Amniotic epithelial cell (primary cell): ENCODE results near the gene CCL3.
"Not testable (repeated sequence)": the region's sequence is repeated elsewhere in the genome, so short reads cannot be mapped to it uniquely, and the experiment has no call there.

Experiments
- DNase-seq: peaks from one replicate; pipeline ENCODE4 v3.0.0-alpha.2; 2010; ENCODE audit warnings: low read depth

The CCL3 gene

DNA sequence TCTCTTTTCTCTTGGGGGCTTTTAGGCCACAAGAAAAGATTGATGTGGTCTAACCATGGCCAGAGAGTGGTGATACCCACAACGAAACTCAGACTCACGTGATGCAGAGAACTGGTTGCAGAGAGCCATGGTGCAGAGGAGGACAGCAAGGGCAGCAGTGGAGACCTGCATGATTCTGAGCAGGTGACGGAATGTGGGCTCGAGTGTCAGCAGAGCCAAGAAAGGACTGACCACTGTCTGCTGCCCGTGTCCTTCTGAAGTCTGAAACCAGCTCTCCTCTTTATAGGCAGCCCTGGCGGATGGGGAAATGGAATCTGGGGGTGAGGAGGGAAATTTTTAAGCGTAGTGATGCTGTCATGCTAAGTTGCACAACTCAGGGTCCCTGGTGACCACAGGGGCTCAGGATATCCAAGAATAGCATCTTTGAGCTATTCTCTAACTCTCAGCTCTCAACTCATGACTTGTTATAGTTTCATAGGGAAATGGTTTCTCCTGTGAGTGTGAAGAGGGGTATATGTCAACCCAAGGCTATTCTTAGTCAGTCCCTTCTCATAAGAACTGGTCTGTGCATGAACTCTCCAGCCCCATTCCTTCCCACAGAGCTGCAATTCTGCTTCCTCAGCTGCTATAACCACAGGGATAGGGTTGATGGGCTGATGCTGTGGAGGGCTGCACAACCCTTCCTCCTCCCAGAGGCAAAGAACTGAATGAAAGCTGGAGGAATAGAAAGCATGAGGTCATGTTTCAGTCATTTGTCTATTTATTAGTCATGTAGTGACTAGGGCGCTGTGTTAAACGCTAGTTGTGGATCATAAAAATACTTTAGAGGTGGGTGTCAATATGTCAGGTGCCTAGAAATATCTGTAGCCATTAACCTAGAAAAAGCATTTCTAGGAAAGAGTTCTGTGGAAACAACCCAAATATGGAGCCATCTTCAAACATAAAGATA lies at the start of gene CCL3:
TSS of gene CCL3 (minus strand) at position 256 of the 949 bp plus-strand sequence. CDS start at position 171, 85 bp downstream.
- DNase-seq, result no peak

DNA sequence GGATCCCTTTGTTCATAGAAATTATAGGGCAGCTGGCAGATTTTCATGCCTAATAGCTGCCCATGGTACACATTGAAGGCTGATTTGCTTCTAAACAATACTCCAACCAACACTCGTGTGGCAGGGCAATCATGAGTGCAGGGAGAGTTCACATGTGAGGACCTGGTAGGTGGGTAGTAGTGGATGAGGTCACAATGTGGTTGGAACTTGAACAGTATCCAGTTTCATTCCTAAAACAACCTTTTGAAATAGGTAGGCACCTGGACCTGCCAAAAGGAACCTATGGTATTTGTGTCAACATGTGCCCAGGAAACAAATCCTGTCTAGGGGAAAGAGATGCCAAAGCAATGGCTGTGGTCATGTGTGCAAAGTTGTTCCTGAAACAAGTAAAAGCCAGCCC lies 46.5 kb upstream of the CCL3 start:
- no peak for DNase-seq

DNA sequence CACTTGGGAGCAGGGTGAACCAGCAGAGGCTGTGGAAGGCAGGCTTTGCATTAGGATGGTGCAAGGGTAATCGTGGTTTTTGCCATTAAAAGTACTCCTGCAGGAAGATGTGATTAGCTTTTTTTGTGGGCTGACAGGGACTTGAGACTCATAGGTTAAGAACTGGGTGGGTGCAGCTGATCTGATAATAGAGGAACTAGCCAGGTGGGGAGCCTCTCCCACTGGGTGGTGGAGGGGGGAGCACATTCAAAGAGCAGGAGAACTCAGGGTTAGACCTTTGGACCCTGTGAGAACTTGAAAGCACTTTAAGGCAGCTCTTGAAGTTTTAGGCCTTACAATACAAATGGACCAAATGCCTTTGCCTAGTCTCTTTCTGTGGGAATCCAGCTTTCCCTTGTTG lies 46.1 kb upstream of the CCL3 start:
- DNase-seq, result no peak

DNA sequence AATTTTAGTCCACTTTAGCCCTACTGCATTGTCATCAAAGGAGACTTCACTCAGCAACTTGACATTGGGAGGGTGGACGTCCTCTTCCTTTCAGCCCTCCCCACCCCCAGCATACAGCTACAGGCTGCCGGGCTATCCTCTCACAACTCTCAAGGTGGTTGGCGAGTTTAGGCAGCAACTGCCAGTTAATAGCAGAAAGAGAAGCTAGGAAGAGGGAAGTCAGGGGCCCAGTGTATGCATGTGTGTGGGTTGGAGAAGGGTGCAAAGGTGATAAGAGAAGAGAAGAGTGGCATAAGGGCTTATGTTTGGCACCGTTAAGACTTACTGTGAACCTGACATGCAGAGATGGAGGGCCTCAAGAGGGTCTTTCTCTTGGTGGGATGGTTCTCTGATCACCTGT lies 45.5 kb upstream of the CCL3 start:
- DNase-seq, result no peak

DNA sequence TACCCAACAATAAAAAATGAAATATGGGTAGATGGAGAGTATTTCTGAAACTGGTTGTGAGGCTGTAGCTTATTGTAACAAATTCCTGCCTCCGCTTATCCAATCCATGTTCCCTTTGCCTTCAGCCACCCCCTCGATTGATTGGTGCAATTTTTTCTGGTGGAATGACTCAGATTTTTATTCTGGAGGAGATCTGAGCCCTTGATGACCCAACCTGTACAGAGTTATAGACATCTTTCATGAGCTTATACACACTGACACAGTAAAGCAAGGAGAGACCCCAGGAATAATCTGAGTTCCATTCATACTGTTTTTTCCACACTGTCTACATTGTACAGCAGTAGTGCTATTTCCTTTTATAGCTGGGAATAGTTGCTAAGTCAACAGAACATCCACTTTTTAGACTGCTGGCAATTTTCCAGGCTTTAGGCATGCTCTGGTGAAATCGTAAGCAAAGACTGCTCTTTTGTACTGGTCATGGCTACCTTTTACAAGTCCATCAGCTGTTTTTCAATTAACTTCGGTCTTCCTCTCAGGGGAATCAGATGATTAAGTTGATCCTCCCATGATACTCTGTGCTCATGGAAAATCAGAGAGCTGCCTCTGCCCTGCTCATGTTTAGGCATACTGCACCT lies 43.8 kb upstream of the CCL3 start:
- DNase-seq, result no peak

DNA sequence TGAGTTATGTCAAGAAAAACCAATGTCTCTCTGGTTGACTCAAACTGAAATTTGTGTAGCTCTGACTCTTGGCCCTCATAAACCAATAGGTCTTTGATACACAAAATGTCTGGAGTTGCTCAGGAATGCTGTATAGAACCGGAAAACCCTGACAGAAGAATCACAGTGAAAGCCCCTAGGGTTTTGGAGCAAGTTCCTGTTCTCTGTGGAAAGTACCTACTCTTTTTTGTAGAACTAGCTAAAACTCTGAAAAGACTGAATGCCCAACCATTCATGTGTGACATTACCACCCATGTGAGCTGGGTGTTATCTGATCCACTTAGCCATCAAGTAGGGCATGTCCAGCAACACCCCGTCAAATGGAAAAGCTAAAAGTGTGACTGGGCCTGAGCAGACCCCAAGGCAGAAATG lies 42.5 kb upstream of the CCL3 start:
- DNase-seq, result no peak

DNA sequence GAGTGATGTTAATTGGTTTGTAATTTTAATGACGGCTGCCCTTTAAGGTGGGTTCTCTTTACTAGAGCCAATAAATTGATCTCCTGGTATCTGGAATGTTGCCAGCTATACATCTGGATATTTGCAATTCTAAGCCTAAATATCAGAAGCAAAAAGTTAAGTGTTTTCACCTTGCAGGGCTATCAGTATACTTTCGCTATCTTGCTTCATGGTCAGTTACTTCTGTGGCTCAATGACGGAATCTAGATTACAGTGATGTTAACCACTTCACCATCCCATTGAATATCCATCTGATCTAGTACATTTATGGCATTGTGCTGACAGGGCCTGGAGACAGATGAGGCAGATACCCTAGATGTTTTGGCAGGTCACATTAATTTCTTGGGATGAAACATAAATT lies 42.0 kb upstream of the CCL3 start:
- no peak for DNase-seq

DNA sequence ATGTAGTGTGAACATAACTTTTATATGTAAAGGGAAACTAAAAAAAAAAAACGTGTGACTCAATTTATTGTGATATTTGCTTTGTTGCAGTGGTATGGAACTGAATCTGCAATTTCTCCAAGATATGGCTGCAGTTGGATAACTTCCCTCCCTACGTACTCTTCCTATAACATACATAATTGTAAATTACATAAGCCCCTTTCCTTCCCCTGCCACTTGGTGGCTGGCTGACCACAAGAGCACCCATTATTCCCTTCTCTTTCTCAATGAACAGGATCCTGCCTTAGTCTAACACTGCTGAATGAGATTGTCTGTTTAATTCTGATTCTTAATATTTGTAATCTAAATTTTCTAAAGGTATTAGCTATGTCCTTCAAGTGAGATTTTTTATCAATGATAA lies 41.5 kb upstream of the CCL3 start:
- DNase-seq, result no peak

DNA sequence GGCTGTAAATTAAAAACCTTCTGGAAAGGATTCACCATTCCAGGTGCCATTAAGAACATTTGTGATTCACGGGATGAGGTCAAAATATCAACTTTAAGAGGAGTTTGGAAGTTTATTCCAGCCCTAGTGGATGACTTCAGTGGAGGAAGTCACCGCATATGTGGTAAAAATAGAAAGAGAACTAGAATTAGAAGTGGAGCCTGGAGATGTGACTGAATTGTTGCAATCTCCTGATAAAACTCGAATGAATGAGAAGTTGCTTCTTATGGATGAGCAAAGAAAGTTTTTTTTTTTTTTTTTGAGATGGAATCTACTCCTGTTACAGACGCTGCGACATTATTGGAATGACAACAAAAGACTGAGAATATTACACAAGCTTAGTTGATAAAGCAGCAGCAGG lies 40.4 kb upstream of the CCL3 start:
- no peak for DNase-seq

DNA sequence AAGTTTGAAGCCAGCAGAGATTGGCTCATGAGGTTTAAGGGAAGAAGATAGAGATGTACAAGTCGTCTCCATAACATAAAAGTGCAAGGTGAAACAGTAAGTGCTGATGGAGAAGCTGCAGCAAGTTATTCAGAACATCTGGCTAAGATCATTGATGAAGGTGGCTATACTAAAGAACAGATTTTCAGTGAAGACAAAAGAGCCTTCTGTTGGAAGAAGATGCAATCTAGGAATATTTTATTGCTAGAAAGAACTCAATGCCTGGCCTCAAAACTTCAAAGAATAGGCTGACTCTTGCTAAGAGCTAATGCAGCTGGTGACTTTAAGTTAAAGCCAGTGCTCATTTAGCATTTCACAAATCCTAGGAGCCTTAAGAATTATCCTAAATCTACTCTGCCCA lies 39.7 kb upstream of the CCL3 start:
- DNase-seq, result no peak

DNA sequence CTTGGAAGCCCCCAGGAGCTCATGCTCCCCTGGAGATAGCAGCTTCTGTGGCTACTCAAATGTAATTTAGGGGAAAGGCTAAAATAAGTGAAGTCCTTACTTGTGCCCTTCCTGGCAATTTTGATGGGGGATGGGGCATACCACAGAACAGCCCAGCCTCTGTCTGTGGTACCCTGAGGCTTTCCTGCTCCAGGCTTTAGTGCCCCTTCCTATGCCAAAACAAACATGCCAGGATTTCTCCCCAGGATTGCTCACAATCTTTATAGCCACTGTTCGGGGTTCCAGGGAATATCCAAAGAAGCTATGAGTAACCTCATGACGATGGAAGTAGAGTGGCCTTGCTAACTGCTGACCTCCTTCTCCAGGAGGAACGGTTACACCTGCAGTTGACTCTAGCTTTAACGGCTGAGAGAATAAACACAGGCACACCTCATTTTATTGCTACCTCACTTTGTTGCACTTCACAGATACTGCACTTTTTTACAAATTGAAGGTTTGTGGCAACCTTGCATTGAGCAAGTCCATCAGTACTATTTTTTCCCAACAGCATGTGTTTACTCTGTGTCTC lies 38.6 kb upstream of the CCL3 start:
- no peak for DNase-seq

DNA sequence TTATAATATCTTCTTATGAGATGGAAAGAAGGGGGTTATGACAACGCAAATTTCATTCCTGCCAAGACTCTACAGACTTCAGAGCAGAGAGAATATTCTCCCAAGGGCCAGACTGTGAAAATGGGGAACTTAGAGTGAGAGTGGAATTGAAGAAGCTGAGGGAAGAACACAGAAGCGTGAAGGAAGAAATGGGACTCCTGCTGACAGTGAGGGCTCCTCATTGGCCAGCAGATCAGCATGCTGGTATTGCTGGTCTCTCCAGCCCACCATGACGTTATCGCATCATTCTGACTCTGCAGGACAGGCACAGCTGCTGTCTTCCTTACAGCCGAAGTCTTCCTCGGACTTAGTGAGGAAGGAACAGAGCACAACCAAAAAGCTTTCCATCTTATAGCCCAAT lies 38.0 kb upstream of the CCL3 start:
- no peak for DNase-seq

DNA sequence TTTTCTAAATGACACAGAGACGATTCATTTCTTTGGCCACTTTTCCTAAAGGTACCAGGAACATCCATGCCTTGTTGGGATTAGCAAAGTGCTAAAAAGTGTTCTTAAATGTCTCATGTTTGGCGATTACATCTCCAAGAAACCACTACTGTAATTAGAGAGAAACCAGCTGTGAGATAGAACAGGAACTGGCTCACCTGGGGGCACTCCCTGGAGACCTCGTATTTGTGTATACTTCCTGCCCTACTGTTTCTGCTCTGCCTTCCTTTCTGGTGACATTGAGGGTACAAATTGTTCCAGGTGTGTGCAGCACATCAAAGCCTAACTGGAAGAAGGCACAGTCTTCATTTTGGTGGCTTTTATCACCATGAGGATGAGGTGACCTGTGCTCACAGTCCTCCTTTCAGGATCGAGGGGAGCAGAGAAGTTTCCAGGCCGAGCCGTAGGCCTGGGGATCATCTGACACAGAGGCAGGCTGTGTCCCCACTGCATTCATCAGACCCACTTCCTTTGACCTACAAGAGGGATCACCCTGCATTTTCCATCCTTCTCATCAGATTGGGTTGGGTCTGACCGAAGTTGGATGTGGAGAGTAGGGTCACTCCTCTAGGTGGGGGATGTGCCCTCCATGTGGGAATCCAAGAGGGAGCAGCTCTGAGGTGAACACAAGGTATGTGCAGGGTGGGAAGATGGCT lies 37.4 kb upstream of the CCL3 start:
- no peak for DNase-seq

DNA sequence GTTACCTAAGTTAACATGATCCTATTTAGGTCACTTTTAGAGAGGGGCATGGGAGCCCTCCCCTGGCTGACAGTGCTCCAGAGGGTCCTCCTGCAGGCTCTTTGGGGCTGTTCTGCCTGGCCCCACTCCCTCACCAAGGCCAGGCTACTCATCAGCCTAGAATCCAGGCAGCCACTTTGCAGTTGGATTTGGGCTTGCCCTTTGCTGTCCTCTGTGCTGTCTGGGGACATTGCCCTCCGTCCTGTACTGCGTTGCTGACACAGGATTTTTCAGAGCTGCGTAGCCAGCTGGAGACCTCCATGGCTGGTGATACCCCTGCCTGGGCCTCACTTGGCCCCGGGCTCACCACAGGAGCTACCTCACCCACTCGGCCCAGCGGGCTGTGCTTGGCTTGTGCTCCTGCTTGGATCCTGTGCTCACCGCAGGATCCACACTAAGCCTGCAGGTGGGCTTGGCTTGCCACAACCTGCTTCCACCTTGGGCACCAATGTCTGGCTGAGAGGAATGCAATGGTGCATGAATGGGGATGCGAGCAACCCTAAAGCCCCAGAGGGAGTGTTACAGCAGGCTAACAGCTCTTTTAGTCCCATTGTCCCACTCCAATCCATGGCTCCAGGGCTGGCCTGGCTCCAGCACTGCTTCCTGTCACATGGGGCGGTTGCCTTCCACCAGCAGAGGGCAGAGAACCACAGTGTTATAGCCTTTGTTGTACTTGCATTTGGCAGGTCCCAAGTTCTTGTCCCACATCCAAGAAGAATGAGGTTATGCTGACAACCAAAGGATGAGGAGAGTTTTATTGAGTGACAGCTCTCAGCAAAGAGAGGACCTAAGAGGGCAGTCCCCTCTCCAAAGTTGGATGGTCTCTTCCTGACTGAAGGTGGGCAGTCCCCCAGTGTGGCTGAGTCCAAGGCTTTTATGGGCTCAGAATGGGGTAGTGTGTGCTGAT lies 35.2 kb upstream of the CCL3 start:
- DNase-seq, result no peak

DNA sequence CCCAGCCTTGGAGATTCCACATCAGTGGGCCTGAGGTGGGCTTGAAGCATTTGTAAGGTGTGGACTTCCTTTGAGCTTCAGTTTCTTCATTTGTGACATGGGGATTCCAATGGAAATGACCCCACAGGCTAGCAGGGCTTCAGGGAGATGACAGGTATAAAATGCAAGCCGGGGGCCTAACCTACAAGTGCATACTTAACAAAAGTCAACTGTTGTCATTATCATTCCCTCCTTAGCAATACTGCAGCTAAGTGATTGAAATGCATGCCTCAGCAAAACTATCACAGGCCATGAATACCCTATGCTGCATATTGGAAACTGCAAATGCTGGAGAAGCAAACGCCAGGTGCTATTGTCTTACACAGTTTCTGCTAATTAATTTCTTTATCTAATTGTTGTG lies 33.5 kb upstream of the CCL3 start:
- DNase-seq, result no peak

DNA sequence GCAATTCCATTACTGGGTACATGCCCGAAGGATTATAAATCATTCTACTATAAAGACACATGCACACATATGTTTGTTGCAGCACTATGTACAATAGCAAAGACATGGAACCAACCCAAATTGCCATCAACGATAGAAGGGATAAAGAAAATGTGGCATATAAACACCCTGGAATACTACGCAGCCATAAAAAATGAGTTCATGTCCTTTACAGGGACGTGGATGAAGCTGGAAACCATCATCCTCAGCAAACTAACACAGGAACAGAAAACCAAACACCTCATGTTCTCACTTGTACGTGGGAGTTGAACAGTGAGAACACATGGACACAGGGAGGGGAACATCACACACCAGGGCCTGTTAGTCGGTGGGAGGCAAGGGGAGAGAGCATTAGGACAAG lies 31.2 kb upstream of the CCL3 start:
- not testable (repeated sequence) for DNase-seq

DNA sequence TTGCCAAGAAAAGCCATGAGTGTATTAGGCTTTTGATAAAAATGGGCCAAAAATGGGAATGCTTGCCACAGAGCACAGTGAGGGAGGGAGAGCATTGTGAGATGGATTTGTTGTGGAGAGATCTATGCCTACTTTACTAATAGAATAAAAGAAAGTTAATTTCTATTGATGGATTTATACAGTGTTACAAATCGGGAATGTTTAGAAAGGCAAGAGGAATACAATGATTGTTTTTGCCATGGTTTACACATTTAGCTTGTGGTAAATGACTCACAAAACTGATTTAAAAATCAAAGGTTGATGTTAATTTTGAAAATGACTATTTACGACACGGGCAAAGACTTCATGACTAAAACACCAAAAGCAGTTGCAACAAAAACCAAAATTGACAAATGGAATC lies 30.3 kb upstream of the CCL3 start:
- no peak for DNase-seq

DNA sequence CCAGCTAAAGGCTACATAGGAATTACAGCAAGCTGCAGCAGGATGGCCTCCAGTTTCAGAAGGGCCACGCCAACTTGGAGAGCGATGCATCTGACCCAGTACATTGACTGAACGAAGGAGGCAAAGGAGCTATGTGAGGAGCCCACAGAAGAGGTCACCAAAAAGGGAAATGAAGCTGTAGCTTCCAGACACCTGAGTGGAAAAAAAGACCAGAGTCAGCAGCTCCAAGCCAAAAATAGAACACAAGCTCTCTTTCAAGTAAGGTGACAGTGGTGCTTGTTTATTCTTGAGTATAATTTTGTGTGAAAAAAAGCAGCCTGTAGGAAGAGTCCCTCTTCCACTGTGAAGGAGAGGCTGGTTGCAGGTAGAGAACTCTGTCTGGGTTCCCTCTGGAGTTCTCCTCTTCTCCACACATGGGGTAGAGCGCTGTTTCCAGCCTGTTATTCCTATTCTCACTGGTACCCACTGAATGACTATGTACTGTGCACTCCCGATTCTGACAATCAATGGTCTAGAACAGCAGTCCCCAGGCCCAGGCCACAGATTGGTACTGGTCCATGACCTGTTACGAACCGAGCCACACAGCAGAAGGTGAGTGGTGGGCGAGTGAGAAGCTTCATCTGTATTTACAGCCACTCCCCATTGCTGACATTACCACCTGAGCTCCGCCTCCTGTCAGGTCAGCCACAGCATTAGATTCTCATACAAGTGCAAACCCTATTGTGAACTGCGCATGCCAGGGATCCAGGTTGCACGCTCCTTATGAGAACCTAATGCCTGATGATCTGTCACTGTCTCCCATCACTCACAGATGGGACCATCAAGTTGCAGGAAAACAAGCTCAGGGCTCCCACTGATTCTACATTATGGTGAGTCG lies 28.8 kb upstream of the CCL3 start:
- no peak for DNase-seq

DNA sequence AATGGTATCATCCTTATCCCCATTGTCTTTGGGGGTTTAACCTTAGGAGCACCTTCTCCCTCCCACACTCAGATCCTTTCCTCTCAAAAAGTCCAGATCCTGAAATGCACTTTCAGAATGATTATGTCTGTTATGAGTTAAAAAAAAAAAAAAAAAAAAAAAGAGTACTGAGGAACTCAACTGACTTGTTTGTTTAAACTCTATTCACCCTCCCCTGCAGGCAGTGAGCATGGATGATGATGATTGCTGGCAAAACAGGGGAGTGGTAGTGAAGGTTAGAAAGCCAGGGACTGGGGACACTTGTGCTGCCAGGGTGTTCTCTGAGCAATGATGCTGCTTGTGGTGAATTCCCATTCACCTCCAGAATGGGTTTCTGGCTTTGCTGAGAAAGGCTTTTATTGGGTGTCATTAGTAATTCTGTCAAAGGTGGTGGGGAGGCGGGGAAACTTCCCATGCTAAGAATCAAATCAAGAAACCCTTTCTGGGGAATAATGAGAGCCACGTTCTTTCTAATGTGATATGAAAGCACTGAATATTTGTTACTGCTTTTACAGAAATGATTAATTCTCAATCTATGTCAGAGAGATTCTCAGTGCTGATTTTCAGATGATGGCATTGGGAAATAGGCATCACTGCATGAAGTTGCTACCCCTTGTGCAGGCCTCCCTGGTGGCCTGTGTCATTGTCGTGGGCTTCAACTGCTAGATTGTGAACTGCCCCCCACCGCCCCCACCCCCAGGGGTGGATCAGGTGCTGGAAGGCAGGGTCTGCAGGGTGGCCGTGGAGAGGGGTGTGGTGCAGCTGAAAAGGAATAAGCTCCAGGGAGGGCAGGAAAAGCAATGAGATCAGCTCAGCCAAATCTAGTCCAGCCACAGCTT lies 27.8 kb upstream of the CCL3 start:
- no peak for DNase-seq

DNA sequence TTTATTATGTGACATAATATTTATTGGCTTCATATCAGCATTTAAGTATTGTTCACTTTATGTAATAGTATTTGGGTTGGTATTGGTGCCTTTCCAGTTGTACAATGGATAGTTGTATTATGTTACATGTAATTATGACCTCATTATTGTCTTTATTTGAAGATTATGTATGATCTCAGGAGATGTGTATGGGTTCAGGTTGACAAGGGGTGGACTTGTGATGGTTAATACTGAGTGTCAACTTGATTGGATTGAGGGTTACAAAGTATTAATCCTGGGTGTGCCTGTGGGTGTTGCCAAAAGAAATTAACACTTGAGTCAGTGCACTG lies 25.7 kb upstream of the CCL3 start:
- DNase-seq, result not testable (repeated sequence)
